Limb (tissue), 2 donors: ENCODE results near the gene FERD3L.
"Not testable (repeated sequence)": the region's sequence is repeated elsewhere in the genome, so short reads cannot be mapped to it uniquely, and the experiment has no call there.

Source experiments
- DNase-seq, 2 donors: peaks; one replicate each; pipeline ENCODE4 v3.0.0-alpha.2; 2016; ENCODE audit errors: extremely low spot score in 2 of 2

Gene FERD3L, protein sequence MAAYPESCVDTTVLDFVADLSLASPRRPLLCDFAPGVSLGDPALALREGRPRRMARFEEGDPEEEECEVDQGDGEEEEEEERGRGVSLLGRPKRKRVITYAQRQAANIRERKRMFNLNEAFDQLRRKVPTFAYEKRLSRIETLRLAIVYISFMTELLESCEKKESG

DNA sequence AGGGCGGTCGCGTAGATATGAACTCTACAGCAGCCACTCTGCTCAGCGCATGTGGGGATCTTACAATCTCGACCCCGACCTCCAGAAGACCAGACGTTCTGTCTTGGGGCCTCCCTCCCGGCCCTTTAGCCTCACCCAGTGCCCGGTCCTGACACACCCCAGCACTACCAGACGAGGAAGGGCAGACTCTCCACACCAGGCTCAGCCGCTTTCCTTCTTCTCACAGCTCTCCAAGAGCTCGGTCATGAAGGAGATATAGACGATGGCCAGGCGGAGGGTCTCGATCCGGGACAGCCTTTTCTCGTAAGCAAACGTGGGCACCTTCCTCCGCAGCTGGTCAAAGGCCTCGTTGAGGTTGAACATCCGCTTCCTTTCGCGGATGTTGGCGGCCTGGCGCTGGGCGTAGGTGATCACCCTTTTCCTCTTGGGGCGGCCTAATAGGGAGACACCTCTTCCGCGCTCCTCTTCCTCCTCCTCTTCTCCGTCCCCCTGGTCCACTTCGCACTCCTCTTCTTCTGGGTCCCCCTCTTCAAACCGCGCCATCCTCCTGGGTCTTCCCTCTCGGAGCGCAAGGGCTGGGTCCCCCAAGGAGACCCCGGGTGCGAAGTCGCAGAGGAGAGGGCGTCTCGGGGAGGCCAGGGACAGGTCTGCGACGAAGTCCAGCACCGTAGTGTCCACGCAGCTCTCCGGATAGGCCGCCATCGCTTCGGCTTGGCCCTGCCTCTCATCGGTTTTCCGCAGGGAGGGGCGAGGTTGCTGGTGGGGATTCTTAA lies at the start of gene FERD3L:
Gene FERD3L (minus strand): TSS at position 761 of the 773 bp plus-strand sequence. CDS start 59 bp downstream, at position 702.
- peak in 1 of 2 donors; percentile 32 for DNase-seq

- not testable (repeated sequence) for DNase-seq
Observed at GRCh38 chr7:19194417-19194816, 49.2 kb upstream of the FERD3L start.

DNA sequence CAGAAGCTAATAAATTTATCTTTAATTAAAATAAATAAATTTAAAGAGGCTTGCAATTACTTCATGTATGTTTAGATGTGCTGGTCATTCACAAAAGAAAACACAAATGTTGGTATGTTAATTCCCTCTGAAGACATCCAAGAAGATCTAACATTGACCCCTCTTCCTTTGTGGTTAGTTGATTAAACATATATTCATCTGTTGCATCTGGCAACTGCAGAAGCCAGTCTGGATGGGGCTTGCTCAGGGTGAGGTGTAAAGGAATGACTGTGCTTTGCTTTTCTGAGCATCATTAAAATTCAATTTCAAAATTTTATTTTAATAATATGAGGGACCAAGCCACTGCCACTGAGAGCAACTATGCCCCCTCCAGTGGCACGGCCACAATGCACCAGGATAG lies 36.4 kb upstream of the FERD3L start:
- no peak for DNase-seq

GRCh38 chr7:19178595-19178994 lies 33.4 kb upstream of the FERD3L start:
- no peak for DNase-seq

- no peak for DNase-seq
Observed at GRCh38 chr7:19177269-19177668, 32.0 kb upstream of the FERD3L start.

- no peak for DNase-seq
Observed at GRCh38 chr7:19175241-19175640, 30.0 kb upstream of the FERD3L start.

GRCh38 chr7:19161671-19162070 lies 16.4 kb upstream of the FERD3L start:
- no peak for DNase-seq

DNA sequence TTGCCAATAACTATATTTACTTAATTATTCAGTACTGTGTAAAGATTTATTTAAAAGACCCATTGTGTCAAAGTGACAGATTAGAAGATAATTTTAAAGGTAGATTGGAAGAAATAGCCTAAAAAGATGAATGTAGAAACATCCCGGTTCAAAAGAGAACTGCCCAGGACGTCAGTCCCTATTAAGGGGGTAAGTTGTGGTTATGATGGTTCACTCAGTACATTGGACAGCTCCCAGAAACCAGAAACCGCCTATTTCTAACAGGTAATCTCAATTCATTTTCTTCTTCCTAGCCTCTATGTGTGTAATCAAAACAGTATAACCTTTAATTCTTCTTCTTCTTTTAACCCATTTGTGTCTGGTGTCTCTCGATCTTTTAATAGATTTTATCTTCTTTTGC lies 1.5 kb upstream of the FERD3L start:
- peak in 1 of 2 donors; percentile 23 for DNase-seq

- peak in 1 of 2 donors; percentile 33 for DNase-seq
Observed at GRCh38 chr7:19145434-19146115, 354 bp upstream of the FERD3L start.

GRCh38 chr7:19143881-19144574 lies 1.2 kb downstream of the FERD3L start:
- DNase-seq, result peak in 1 of 2 donors; percentile 37

- DNase-seq, result no peak
Observed at GRCh38 chr7:19139706-19140327, 5.4 kb downstream of the FERD3L start.

GRCh38 chr7:19133886-19134285 lies 11.3 kb downstream of the FERD3L start:
- DNase-seq, result no peak

DNA sequence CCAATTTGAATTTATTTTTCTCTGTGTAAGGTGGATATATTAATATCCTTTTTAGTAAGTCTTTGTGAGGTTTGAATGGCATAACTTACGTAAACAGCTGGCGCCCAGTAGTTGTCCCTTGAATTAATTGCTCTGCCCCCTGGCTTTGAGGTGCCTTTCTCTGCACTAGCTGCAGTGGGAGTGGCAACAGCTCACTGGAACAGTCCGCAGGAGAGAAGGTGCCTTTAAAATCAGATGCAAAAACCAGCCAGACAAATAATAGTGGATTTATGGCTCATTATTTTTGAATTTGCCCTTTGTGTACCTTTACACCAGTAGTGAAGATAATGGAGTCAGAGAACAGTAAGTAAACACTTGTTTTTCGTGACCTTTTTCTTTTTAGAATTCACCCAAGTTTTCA lies 11.8 kb downstream of the FERD3L start:
- no peak for DNase-seq

DNA sequence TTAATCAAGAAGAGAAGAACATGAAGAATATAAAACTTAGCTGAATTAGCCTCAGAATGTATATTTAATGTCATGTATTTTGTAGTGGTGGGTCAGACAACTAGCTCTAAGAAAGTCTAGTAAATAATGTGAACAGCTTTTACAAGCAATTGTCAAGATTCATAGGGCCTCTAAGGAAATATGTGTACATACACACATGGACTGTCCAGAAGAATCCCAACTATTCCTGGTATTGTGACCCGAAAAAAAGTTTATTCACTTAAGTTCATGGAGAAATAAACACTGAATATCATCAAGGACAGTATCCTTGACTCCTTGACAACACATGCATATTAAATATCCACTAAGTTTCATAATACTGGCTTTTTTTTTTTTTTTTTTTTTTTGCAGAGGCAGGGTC lies 16.4 kb downstream of the FERD3L start:
- DNase-seq, result no peak

DNA sequence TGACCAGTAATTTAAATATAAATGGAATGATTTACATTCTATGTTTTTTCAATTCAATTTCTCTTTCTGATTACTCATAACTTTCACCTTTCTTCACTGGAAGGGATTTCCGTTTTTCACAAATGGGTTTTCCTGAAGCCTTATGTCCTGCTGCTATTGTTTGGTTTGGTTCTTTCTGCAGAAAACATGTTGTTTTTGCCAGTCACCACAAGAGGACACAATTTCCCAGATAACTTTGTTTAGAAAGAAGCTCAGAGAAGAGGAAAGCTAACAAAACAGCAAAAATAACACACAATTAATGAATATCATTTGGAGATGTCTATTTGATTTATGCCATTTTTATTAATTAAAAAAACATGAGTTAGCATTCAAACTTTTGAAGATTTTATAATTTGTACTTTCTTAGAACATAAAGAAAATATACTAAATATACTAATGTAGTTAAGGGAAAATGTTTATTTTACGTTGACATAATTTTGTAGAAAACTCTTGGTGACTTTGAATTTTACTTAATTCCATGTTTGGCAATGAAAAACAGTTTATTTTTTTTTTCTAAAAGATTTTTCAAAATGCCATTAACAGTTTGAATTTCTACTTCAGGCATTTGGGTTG lies 23.1 kb downstream of the FERD3L start:
- DNase-seq, result peak in 1 of 2 donors; percentile 74

- DNase-seq, result peak in 1 of 2 donors; percentile 33
Observed at GRCh38 chr7:19119870-19120486, 25.2 kb downstream of the FERD3L start.

- no peak for DNase-seq
Observed at GRCh38 chr7:19119372-19119771, 25.8 kb downstream of the FERD3L start.

DNA sequence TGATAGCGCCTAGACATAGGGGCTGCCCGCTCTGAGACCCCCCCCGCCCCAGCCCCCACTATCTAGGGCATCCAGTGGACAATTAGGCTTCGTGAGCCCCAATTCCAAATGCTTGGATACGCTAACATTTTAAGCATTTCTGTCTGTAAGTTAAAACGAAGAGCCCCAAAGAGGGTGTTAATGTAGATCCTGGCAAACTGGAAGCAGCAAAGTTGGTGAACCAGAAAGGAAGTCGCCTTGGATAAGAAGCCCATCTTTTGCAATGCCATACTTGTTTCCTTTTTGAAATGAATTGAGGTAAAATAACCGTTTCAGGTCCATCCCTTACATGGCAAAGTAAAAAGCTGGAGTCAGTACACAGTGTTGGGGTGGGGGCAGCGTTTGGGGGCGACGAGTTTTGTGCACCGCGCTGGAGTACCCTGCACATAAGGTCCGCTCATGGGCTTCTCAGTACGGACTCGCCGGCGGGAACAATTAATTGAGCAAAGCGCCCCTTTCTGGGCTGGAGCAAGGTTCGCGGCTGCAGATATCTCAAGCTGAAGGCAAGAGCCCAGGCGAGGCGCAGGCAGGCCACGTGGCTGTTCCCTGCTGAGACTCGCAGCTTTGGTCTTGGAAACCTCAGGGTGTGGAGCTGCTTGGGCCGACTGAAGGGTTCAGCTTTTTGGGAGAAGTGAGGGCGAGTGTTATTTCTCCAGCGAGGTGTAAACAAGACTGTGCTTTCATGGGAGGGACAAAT lies 26.4 kb downstream of the FERD3L start:
- DNase-seq, result peak in 1 of 2 donors; percentile 64

GRCh38 chr7:19117870-19118608 lies 27.2 kb downstream of the FERD3L start:
- DNase-seq, result peak in 1 of 2 donors; percentile 73
